Measurements from ENCODE around the gene ZNF160. TPM values are rescaled to one million over a fixed set of nuclear protein-coding genes. Genes with fewer than 3 reads are reported as not detected.
"Not testable (repeated sequence)": the region's sequence is repeated elsewhere in the genome, so short reads cannot be mapped to it uniquely, and the experiment has no call there.

The ZNF160 gene
- total RNA-seq, 2 donors from 2014 or later, result 31.2 to 34.1 TPM

DNA sequence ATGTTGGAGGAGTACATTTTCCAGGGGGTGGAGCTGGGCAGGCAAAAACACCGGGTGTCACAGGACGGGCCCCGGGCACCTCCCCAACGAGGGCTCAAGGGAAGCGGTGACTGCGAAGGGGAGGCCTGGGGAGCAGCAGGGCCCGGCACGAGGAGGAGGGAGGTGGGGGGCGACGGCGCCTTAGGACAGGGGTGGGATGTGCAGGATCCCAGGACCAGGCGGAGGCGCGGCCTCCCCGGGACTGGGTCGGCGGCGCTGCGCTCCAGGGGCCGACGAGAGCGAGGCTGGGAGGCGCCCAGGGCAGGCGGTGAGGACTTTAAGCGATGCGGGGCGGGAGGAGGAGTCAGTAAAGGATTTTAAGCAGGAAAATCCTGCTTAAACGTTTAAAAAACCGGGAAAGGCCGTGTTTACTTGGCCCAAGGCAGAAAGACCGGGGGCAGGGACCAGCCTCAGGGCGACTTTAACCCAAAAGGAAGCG lies 427 bp downstream of the ZNF160 start:
- Mint-ChIP-seq H3K27me3 (no peaks in the 10 kb centered on the region), H3K27ac (peak overlapping the region; percentile 96), H3K36me3 (ENCODE audit: low read depth) (peaks cover 15% of the 10 kb centered on the region), H3K4me1 (peaks cover 26% of the 10 kb centered on the region), H3K4me3 (peak overlapping the region; percentile 95)
- no peaks in the 10 kb centered on the region for H3K9me3 ChIP-seq (ENCODE audit: control insufficient read depth, low read length, poor library complexity, severe bottlenecking)
- DNase-seq (peak in 2 of 3 donors; percentile 10 to 13), ATAC-seq (peak; percentile 4)

- Mint-ChIP-seq H3K4me3 (peak overlapping the region; percentile 95), H3K27ac (peak overlapping the region; percentile 96), H3K4me1 (peaks cover 30% of the 10 kb centered on the region), H3K36me3 (ENCODE audit: low read depth) (peaks cover 15% of the 10 kb centered on the region), H3K27me3 (no peaks in the 10 kb centered on the region)
- DNase-seq (no peak), ATAC-seq (no peak)
- no peaks in the 10 kb centered on the region for H3K9me3 ChIP-seq (ENCODE audit: control insufficient read depth, low read length, poor library complexity, severe bottlenecking)
Observed at GRCh38 chr19:53102206-53102755, 941 bp downstream of the ZNF160 start.

- Mint-ChIP-seq H3K36me3 (ENCODE audit: low read depth) (peaks cover 15% of the 10 kb centered on the region), H3K4me1 (peaks cover 30% of the 10 kb centered on the region), H3K4me3 (peak overlapping the region; percentile 95), H3K27ac (peak overlapping the region; percentile 96), H3K27me3 (no peaks in the 10 kb centered on the region)
- DNase-seq (no peak), ATAC-seq (no peak)
- no peaks in the 10 kb centered on the region for H3K9me3 ChIP-seq (ENCODE audit: control insufficient read depth, low read length, poor library complexity, severe bottlenecking)
Observed at GRCh38 chr19:53101518-53101917, 1.7 kb downstream of the ZNF160 start.

DNA sequence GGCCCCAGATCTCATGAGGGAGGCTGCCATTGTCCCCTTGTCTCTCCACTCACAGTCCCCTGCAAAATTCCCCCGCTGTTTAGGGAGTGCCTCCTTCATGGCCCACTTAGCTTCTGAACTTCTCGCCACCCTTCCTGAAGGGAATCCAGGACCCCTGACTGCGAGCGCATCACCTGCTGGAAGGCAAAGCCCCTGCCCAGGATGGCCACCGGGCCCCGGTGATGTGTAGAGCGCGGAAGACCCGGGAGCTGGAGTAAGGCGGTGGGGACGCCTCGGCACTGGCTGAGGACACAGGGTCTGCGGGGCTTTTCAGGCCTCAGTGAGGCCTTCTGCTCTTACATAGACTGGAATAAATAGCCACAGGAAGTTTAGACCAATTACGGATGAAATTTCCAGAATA lies 4.7 kb downstream of the ZNF160 start:
- H3K9me3 ChIP-seq (ENCODE audit: control insufficient read depth, low read length, poor library complexity, severe bottlenecking); DNase-seq; H3K27me3 Mint-ChIP-seq; ATAC-seq; H3K4me3 Mint-ChIP-seq; H3K27ac Mint-ChIP-seq: not testable (repeated sequence)
- Mint-ChIP-seq H3K36me3 (ENCODE audit: low read depth) (peaks cover 15% of the 10 kb centered on the region), H3K4me1 (peaks cover 30% of the 10 kb centered on the region)

- H3K4me3 Mint-ChIP-seq; H3K27me3 Mint-ChIP-seq; ATAC-seq; H3K27ac Mint-ChIP-seq; DNase-seq; H3K9me3 ChIP-seq (ENCODE audit: control insufficient read depth, low read length, poor library complexity, severe bottlenecking): not testable (repeated sequence)
- peaks cover 10% of the 10 kb centered on the region for H3K36me3 Mint-ChIP-seq (ENCODE audit: low read depth)
- peaks cover 24% of the 10 kb centered on the region for H3K4me1 Mint-ChIP-seq
Observed at GRCh38 chr19:53096982-53097690, 6.1 kb downstream of the ZNF160 start.

DNA sequence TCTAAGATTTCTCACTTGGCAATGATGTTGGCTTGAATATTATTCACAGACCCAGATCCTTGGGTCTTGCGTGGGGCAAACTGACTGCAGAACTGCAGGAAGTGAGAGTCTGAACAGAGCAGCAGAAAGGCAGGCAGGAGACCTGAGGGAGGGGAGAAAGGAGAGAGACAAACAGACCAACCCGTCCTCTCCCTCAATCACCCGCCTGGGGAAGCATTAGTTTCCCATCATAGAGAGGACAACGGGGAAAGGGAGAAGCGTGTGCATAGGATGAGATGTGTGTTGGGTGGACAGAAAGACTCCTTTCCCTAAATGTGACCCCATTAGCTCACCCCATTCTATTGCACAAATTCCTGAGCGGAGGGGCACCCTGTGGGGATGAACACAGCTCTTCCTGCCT lies 6.6 kb downstream of the ZNF160 start:
- H3K27me3 Mint-ChIP-seq; DNase-seq; H3K9me3 ChIP-seq (ENCODE audit: control insufficient read depth, low read length, poor library complexity, severe bottlenecking); H3K36me3 Mint-ChIP-seq (ENCODE audit: low read depth); H3K27ac Mint-ChIP-seq; ATAC-seq: not testable (repeated sequence)
- Mint-ChIP-seq H3K4me3 (peak overlapping the region; percentile 67), H3K4me1 (peaks cover 19% of the 10 kb centered on the region)

- H3K9me3 ChIP-seq (ENCODE audit: control insufficient read depth, low read length, poor library complexity, severe bottlenecking), result no peaks in the 10 kb centered on the region
- no peak for ATAC-seq
- DNase-seq, result no peak
- Mint-ChIP-seq H3K4me3 (no peak overlapping the region), H3K27me3 (no peaks in the 10 kb centered on the region), H3K27ac (no peak overlapping the region), H3K4me1 (peaks cover 22% of the 10 kb centered on the region), H3K36me3 (ENCODE audit: low read depth) (peaks cover 13% of the 10 kb centered on the region)
Observed at GRCh38 chr19:53094754-53095575, 8.3 kb downstream of the ZNF160 start.

DNA sequence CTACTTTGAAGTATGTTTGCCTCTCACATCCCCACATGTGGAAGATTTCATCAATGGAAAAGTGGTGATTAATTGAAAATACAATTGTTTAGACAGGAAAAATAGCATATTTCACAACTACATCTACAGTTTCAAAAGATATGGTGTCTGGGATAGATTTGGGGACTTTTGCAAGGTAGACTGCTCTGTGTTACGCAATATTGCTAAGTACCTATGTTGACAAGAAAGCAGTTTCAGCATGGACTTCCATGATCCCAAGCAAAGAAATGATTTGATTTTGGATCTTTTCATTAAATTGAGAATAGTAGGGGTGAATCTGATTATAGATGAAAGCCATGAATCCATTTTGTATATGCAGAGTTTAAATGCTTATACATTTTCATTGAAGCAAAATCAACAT lies 10.5 kb downstream of the ZNF160 start:
- Mint-ChIP-seq H3K27ac (no peak overlapping the region), H3K4me1 (peaks cover 11% of the 10 kb centered on the region), H3K4me3 (no peak overlapping the region), H3K27me3 (no peaks in the 10 kb centered on the region), H3K36me3 (ENCODE audit: low read depth) (peaks cover 12% of the 10 kb centered on the region)
- H3K9me3 ChIP-seq (ENCODE audit: control insufficient read depth, low read length, poor library complexity, severe bottlenecking), result no peaks in the 10 kb centered on the region
- ATAC-seq (no peak), DNase-seq (no peak)

DNA sequence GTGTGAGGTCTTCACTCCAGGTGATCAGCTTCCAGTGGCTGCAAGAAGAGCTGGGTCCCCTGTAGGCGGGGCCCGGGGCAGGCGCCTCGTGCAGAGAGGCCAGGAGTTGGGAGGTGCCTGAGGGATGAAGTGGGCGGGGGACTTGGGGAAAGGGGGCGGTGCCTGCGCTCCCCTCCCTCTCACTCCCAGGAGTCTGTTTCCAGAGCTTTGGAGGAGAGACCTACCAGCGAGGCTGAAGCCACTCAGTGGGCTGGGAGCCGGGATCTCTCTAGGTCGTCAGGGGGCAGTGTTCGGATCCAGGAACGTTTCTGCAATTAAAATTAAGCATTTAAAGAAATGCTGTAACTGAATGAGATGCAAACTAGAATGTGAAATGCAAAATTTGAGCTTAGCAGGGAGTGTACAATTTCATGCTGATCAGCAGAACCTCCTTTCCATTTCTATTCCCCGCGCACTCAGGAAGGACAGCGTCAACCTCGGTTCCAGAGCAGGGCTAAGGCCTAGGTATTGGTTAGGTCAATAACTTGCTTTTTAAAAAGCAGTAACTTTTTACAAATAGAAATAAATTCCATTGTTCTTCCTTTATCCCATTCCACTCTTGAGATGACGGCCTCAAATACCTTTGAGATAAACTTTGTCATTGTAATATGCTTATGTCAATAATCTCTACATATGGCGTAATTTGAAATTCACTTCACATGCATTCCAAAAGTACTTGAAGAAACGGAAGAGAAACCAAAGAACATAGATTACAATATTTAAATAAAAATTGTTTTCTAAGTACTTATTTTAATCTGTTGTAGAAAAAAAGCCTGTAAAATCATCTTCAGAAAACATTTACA lies 11.6 kb downstream of the ZNF160 start:
- Mint-ChIP-seq H3K4me1 (peaks cover 8% of the 10 kb centered on the region), H3K27ac (no peak overlapping the region), H3K4me3 (no peak overlapping the region), H3K27me3 (no peaks in the 10 kb centered on the region), H3K36me3 (ENCODE audit: low read depth) (peaks cover 14% of the 10 kb centered on the region)
- no peaks in the 10 kb centered on the region for H3K9me3 ChIP-seq (ENCODE audit: control insufficient read depth, low read length, poor library complexity, severe bottlenecking)
- no peak for ATAC-seq
- no peak for DNase-seq

DNA sequence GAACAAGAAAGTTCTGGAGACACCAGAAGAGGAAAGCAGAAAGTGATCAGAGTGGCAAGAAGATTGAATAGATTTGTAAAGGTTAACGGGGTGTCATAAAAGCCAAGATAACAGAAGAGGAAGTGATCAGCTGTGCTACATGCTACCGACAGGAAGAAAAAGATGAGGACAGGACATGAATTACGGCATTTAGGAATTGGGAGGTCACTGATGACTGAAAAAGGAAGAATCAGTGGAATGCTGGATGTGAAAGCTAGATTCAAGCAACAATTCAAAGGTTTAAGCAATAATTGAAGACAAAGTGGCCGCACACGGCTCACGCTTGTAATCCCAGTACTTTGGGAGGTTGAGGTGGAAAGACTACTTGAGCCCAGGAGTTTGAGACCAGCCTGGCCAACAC lies 15.1 kb downstream of the ZNF160 start:
- no peaks in the 10 kb centered on the region for H3K9me3 ChIP-seq (ENCODE audit: control insufficient read depth, low read length, poor library complexity, severe bottlenecking)
- no peak for DNase-seq
- Mint-ChIP-seq H3K27ac (no peak overlapping the region), H3K36me3 (ENCODE audit: low read depth) (peaks cover 23% of the 10 kb centered on the region), H3K4me3 (no peak overlapping the region), H3K27me3 (no peaks in the 10 kb centered on the region), H3K4me1 (peaks cover 8% of the 10 kb centered on the region)
- ATAC-seq, result no peak

- H3K27ac Mint-ChIP-seq, result peak overlapping the region; percentile 6
Observed at GRCh38 chr19:53086949-53087348, 16.3 kb downstream of the ZNF160 start.

GRCh38 chr19:53085496-53085895 lies 17.7 kb downstream of the ZNF160 start:
- H3K36me3 Mint-ChIP-seq (ENCODE audit: low read depth), result peaks cover 25% of the 10 kb centered on the region
- ATAC-seq (no peak), DNase-seq (no peak)
- H3K4me3 Mint-ChIP-seq, result no peak overlapping the region
- no peak overlapping the region for H3K27ac Mint-ChIP-seq
- H3K9me3 ChIP-seq (ENCODE audit: control insufficient read depth, low read length, poor library complexity, severe bottlenecking), result peaks cover 9% of the 10 kb centered on the region
- H3K4me1 Mint-ChIP-seq, result peaks cover 8% of the 10 kb centered on the region
- no peaks in the 10 kb centered on the region for H3K27me3 Mint-ChIP-seq

More at GRCh38 chr19:53086949-53087348, 16.3 kb downstream of the ZNF160 start:
- DNase-seq (no peak), ATAC-seq (no peak)
- H3K9me3 ChIP-seq (ENCODE audit: control insufficient read depth, low read length, poor library complexity, severe bottlenecking), result peaks cover 3% of the 10 kb centered on the region
- Mint-ChIP-seq H3K4me3 (no peak overlapping the region), H3K27me3 (no peaks in the 10 kb centered on the region), H3K4me1 (peaks cover 8% of the 10 kb centered on the region), H3K36me3 (ENCODE audit: low read depth) (peaks cover 23% of the 10 kb centered on the region)
